GM12864 (cell line): Measurements from ENCODE around the gene COMMD10.
"Not testable (repeated sequence)": the region's sequence is repeated elsewhere in the genome, so short reads cannot be mapped to it uniquely, and the experiment has no call there.

Source experiments
- DNase-seq: peaks from one replicate; pipeline ENCODE4 v3.0.0-alpha.2; 2011; ENCODE audit warnings: low read depth
- H3K4me3 ChIP-seq: 2 replicates; pipeline ENCODE4 v1.5.1; 2011; ENCODE audit warnings: mild to moderate bottlenecking, low read depth, low read length, control low read depth
- CTCF ChIP-seq: IDR thresholded peaks from 2 replicates; pipeline ENCODE4 v1.5.1; 2011; ENCODE audit warnings: low read depth, mild to moderate bottlenecking, moderate library complexity, low read length, control low read depth, inconsistent platforms; ENCODE audit errors: missing control alignments

COMMD10 gene

GRCh38 chr5:116091416-116091815 is 6.6 kb downstream of the COMMD10 start:
- DNase-seq = no peak
- TF ChIP-seq CTCF = no peak
- H3K4me3 ChIP-seq = no peak overlapping the region

- no peak overlapping the region for H3K4me3 ChIP-seq
- TF ChIP-seq CTCF = no peak
- no peak for DNase-seq
These were observed 12.5 kb downstream of the COMMD10 start for GRCh38 chr5:116097301-116097700.

GRCh38 chr5:116098998-116099397 is 14.2 kb downstream of the COMMD10 start:
- no peak for TF ChIP-seq CTCF
- DNase-seq = no peak
- no peak overlapping the region for H3K4me3 ChIP-seq

GRCh38 chr5:116104941-116105340 is 20.1 kb downstream of the COMMD10 start:
- not testable (repeated sequence) for DNase-seq, H3K4me3 ChIP-seq

GRCh38 chr5:116115163-116115562 is 30.3 kb downstream of the COMMD10 start:
- DNase-seq = no peak
- no peak for TF ChIP-seq CTCF
- no peak overlapping the region for H3K4me3 ChIP-seq

GRCh38 chr5:116130471-116130870 is 45.6 kb downstream of the COMMD10 start:
- TF ChIP-seq CTCF = no peak
- no peak for DNase-seq
- H3K4me3 ChIP-seq = no peak overlapping the region

- H3K4me3 ChIP-seq = no peak overlapping the region
- TF ChIP-seq CTCF = no peak
- DNase-seq = no peak
These were observed 46.2 kb downstream of the COMMD10 start for GRCh38 chr5:116130976-116131375.

GRCh38 chr5:116133281-116133680 is 48.5 kb downstream of the COMMD10 start:
- no peak overlapping the region for H3K4me3 ChIP-seq
- no peak for DNase-seq
- TF ChIP-seq CTCF = no peak
